CD4-positive, CD25-positive, alpha-beta regulatory T cell (primary cell): ENCODE data around the gene ZNF350. TPM values are rescaled to one million over a fixed set of nuclear protein-coding genes. Genes with fewer than 3 reads are reported as not detected.

Source experiments
- ATAC-seq, 2 donors: fragments of 150-1000 bp; cut with Tn5 transposase; one replicate each; pipeline ENCODE4 v1.10.0; 2021; ENCODE audit warnings: low read depth in 2 of 2, moderate number of reproducible peaks in 2 of 2, moderate library complexity in 1 of 2
- DNase-seq, 3 donors: peaks; one replicate each; pipeline versions ENCODE4 v3.0.0 to v3.0.0-alpha.2; 2012 to 2022; ENCODE audit warnings: mixed read lengths in 1 of 3
- H3K27ac ChIP-seq: one replicate; pipeline ENCODE4 v1.7.0; 2013; ENCODE audit warnings: mild to moderate bottlenecking, low read length; ENCODE audit not compliant: insufficient read depth, poor library complexity, severe bottlenecking
- H3K27me3 ChIP-seq: one replicate; pipeline ENCODE4 v1.7.0; 2013; ENCODE audit warnings: low read length; ENCODE audit not compliant: control insufficient read depth, insufficient read depth
- H3K36me3 ChIP-seq: one replicate; pipeline ENCODE4 v1.7.0; 2013; ENCODE audit warnings: mild to moderate bottlenecking, low read length, moderate library complexity; ENCODE audit not compliant: control insufficient read depth, insufficient read depth
- H3K4me1 ChIP-seq: 2 replicates; pipeline ENCODE4 v1.7.0; 2013; ENCODE audit warnings: mild to moderate bottlenecking, low read length; ENCODE audit not compliant: insufficient read depth, control insufficient read depth, poor library complexity, severe bottlenecking
- H3K4me3 ChIP-seq: one replicate; pipeline ENCODE4 v1.7.0; 2013; ENCODE audit warnings: low read depth, mild to moderate bottlenecking, low read length, moderate library complexity
- H3K9me3 ChIP-seq, 2 experiments: 1 replicate in 1 of 2; 2 replicates in 1 of 2; pipeline ENCODE4 v1.7.0; 2013; ENCODE audit warnings: low read length in 2 of 2, mild to moderate bottlenecking in 1 of 2, moderate library complexity in 1 of 2; ENCODE audit not compliant: control insufficient read depth in 2 of 2
- H3K27ac Mint-ChIP-seq, 3 donors: one replicate each; pipeline ENCODE4 v1.8.0; 2020 to 2022; ENCODE audit warnings: mild to moderate bottlenecking in 3 of 3, mixed read lengths in 3 of 3, moderate library complexity in 2 of 3
- H3K27me3 Mint-ChIP-seq: one replicate; pipeline ENCODE4 v1.8.0; 2022; ENCODE audit warnings: mild to moderate bottlenecking, mixed read lengths
- H3K36me3 Mint-ChIP-seq: one replicate; pipeline ENCODE4 v1.8.0; 2020; ENCODE audit warnings: mixed read lengths
- H3K4me1 Mint-ChIP-seq, 4 donors: one replicate each; pipeline ENCODE4 v1.8.0; 2020 to 2022; ENCODE audit warnings: mixed read lengths in 4 of 4, mild to moderate bottlenecking in 1 of 4
- H3K4me3 Mint-ChIP-seq, 4 donors: one replicate each; pipeline ENCODE4 v1.8.0; 2020 to 2022; ENCODE audit warnings: mild to moderate bottlenecking in 4 of 4, mixed read lengths in 4 of 4, moderate library complexity in 3 of 4
- H3K9me3 Mint-ChIP-seq, 7 donors: one replicate each; pipeline ENCODE4 v1.8.0; 2020 to 2022; ENCODE audit warnings: mixed read lengths in 7 of 7, mild to moderate bottlenecking in 3 of 7, moderate library complexity in 2 of 7
- polyA plus RNA-seq, 4 donors: library from polyadenylated mRNA; unstranded; fragments of 300-500 nt; fragmentation: Illumina TruSeq; gene quantifications; one replicate each; pipeline ENCODE4 v1.2.3, GENCODE V29; 2021
- total RNA-seq: library from RNA; stranded (reverse); gene quantifications from one replicate; pipeline ENCODE4 v1.2.3, GENCODE V29; 2022

Gene ZNF350
- total and polyA plus RNA-seq, 5 donors from 2014 or later = 15.5 to 25.4 (median 19.8) TPM

DNA sequence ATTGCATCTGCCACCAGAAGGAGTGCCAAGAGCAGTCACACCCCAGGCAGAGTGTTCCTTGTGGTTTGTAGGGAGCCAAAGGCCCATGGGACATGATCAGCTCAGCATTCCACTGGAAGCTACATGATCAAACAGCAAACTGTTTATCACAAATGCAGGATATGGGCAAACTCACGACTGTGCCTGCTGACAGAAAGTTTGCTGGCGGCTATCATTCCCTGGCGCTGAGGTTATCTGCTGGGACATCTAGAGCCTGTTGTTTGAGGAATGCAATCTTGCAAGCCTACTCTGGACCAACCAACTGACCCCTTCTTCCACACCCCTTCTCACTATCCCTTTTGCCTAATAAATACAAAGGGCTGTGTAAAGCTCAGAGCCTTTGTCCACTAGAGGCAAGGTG, 67.0 kb downstream of the ZNF350 start:
- no peak overlapping the region for H3K27ac ChIP-seq
- H3K4me1 Mint-ChIP-seq = no peaks in the 10 kb centered on the region
- H3K27ac Mint-ChIP-seq = no peak overlapping the region
- no peaks in the 10 kb centered on the region for H3K27me3 Mint-ChIP-seq
- no peak for ATAC-seq
- H3K4me1 ChIP-seq = no peaks in the 10 kb centered on the region
- no peaks in the 10 kb centered on the region for H3K27me3 ChIP-seq
- no peak for DNase-seq
- peaks cover 76 to 93% of the 10 kb centered on the region in 2 experiments for H3K9me3 ChIP-seq
- no peak overlapping the region for H3K4me3 Mint-ChIP-seq
- peaks cover 8% of the 10 kb centered on the region for H3K36me3 Mint-ChIP-seq
- no peaks in the 10 kb centered on the region for H3K36me3 ChIP-seq
- peaks cover 7 to 82% (median 28%) of the 10 kb centered on the region in 7 donors for H3K9me3 Mint-ChIP-seq
- H3K4me3 ChIP-seq = no peak overlapping the region

DNA sequence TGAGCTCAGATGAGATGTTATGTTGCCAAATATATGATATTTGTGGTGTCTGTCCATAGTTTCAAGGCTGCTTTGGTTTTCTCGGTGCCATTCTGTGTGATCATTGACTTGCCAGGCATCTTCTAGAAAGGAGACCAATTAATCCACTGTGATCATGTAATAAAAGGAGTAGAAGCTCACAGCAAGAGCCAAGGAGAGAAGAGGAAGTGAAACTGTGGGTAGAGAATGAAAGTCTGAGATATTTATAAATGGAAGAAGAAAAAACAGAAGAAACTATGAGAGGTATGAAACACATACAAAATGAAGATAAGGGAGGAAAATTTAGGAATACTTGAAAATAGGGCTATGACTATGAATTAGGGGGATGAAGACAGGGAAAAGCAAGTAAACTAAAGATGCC, 70.5 kb downstream of the ZNF350 start:
- Mint-ChIP-seq H3K27ac (no peak overlapping the region), H3K4me3 (no peak overlapping the region), H3K9me3 (peaks cover 5 to 70% (median 33%) of the 10 kb centered on the region in 7 donors), H3K27me3 (no peaks in the 10 kb centered on the region), H3K4me1 (no peaks in the 10 kb centered on the region), H3K36me3 (peaks cover 3% of the 10 kb centered on the region)
- no peaks in the 10 kb centered on the region for H3K4me1 ChIP-seq
- H3K36me3 ChIP-seq = no peaks in the 10 kb centered on the region
- DNase-seq = no peak
- H3K9me3 ChIP-seq = peaks cover 80 to 95% of the 10 kb centered on the region in 2 experiments
- ATAC-seq = no peak
- no peaks in the 10 kb centered on the region for H3K27me3 ChIP-seq
- no peak overlapping the region for H3K4me3 ChIP-seq
- H3K27ac ChIP-seq = no peak overlapping the region

DNA sequence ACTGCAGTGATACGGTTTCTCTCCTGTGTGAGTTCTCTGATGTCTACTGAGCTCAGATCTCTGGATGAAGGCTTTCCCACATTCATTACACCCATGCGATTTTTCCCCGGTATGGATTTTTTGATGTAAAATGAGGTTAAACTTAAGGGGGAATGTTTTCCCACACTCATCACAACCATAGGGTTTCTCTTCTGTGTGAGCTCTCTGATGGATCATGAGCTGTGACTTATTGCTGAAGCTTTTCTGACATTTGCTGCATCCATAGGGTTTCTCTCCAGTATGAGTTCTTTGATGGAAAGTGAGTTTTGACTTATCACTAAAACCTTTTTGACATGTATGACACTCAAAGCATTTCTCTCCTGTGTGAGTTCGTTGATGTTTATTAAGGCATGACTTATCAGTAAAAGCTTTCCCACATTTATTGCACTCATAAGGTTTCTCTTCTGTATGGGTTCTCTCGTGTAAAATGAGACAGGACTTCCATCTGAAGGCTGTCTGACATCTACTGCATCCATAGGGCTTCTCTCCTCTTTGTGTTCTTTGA, 71.2 kb downstream of the ZNF350 start:
- Mint-ChIP-seq H3K4me3 (peak overlapping the region in 1 of 4 donors; percentile 58), H3K36me3 (peaks cover 6% of the 10 kb centered on the region), H3K9me3 (peaks cover 5 to 68% (median 29%) of the 10 kb centered on the region in 7 donors), H3K27me3 (no peaks in the 10 kb centered on the region), H3K27ac (no peak overlapping the region), H3K4me1 (no peaks in the 10 kb centered on the region)
- no peaks in the 10 kb centered on the region for H3K27me3 ChIP-seq
- peaks cover 75 to 95% of the 10 kb centered on the region in 2 experiments for H3K9me3 ChIP-seq
- H3K4me3 ChIP-seq = no peak overlapping the region
- no peaks in the 10 kb centered on the region for H3K4me1 ChIP-seq
- ATAC-seq = no peak
- H3K27ac ChIP-seq = no peak overlapping the region
- DNase-seq = no peak
- H3K36me3 ChIP-seq = no peaks in the 10 kb centered on the region

Other genes starting within 250 kb of the ZNF350 start
- not detected for gene FPR1, start 235.0 kb downstream of the ZNF350 start, total RNA-seq
- 1 to 10 TPM in 1 of 4 donors, under 1 TPM in 1, not detected in 2; 0.26 to 1.1 TPM for gene FPR1, start 235.0 kb downstream of the ZNF350 start, polyA plus RNA-seq
- not detected for gene FPR2, start 225.7 kb downstream of the ZNF350 start, total RNA-seq
- not detected for gene FPR2, start 225.7 kb downstream of the ZNF350 start, polyA plus RNA-seq
- not detected for gene FPR3, start 191.7 kb downstream of the ZNF350 start, total RNA-seq
- not detected for gene FPR3, start 191.7 kb downstream of the ZNF350 start, polyA plus RNA-seq
- 6.8 TPM for gene ZNF577, start 98.9 kb downstream of the ZNF350 start, total RNA-seq
- 1 to 10 TPM; 1.6 to 4.4 (median 2.4) TPM for gene ZNF577, start 98.9 kb downstream of the ZNF350 start, polyA plus RNA-seq
- gene ZNF649, start 81.8 kb downstream of the ZNF350 start, total RNA-seq = 9.3 TPM
- gene ZNF649, start 81.8 kb downstream of the ZNF350 start, polyA plus RNA-seq = 1 to 10 TPM; 5.9 to 9.2 (median 7.8) TPM
- gene ZNF613, start 59.4 kb downstream of the ZNF350 start, total RNA-seq = 2.4 TPM
- 1 to 10 TPM; 3.7 to 5.8 (median 4.7) TPM for gene ZNF613, start 59.4 kb downstream of the ZNF350 start, polyA plus RNA-seq
- 13.0 TPM for gene ZNF615, start 21.4 kb upstream of the ZNF350 start, total RNA-seq
- 10 to 100 TPM in 2 of 4 donors, 1 to 10 TPM in 2; 6.6 to 12.9 (median 10.3) TPM for gene ZNF615, start 21.4 kb upstream of the ZNF350 start, polyA plus RNA-seq
- 5.1 TPM for gene ZNF614, start 41.5 kb upstream of the ZNF350 start, total RNA-seq
- gene ZNF614, start 41.5 kb upstream of the ZNF350 start, polyA plus RNA-seq = 1 to 10 TPM; 3.3 to 7.2 (median 3.8) TPM
- gene ZNF432, start 62.0 kb upstream of the ZNF350 start, total RNA-seq = 16.8 TPM
- 1 to 10 TPM; 2.5 to 6.6 (median 3.5) TPM for gene ZNF432, start 62.0 kb upstream of the ZNF350 start, polyA plus RNA-seq
- gene ZNF841, start 108.9 kb upstream of the ZNF350 start, total RNA-seq = 21.0 TPM
- gene ZNF841, start 108.9 kb upstream of the ZNF350 start, polyA plus RNA-seq = 1 to 10 TPM; 2.4 to 3.4 (median 2.9) TPM
- 2.8 TPM for gene ZNF616, start 153.1 kb upstream of the ZNF350 start, total RNA-seq
- gene ZNF616, start 153.1 kb upstream of the ZNF350 start, polyA plus RNA-seq = 1 to 10 TPM; 2.4 to 8.2 (median 4.1) TPM
- 22.4 TPM for gene ZNF836, start 184.8 kb upstream of the ZNF350 start, total RNA-seq
- 10 to 100 TPM in 1 of 4 donors, 1 to 10 TPM in 3; 3.0 to 10.2 (median 8.3) TPM for gene ZNF836, start 184.8 kb upstream of the ZNF350 start, polyA plus RNA-seq
- gene PPP2R1A, start 203.2 kb upstream of the ZNF350 start, total RNA-seq = 180 TPM
- 100 to 1,000 TPM; 170 to 212 (median 180) TPM for gene PPP2R1A, start 203.2 kb upstream of the ZNF350 start, polyA plus RNA-seq